Measurements from ENCODE around the gene CSRNP2. TPM values are rescaled to one million over a fixed set of nuclear protein-coding genes. Genes with fewer than 3 reads are reported as not detected.

The CSRNP2 gene
- polyA plus RNA-seq, 1 donor from 2014 or later, result 4.6 TPM

Other genes with a start within 250 kb of the CSRNP2 start
- not detected for gene TMPRSS12, start 240.7 kb downstream of the CSRNP2 start, polyA plus RNA-seq
- 1.4 TPM for gene HIGD1C, start 131.1 kb downstream of the CSRNP2 start, polyA plus RNA-seq
- gene SLC11A2, start 57.2 kb downstream of the CSRNP2 start, polyA plus RNA-seq, result 8.2 TPM
- 25.7 TPM for gene LETMD1, start 35.3 kb downstream of the CSRNP2 start, polyA plus RNA-seq
- gene TFCP2, start 89.5 kb upstream of the CSRNP2 start, polyA plus RNA-seq, result 10.3 TPM
- gene POU6F1, start 134.5 kb upstream of the CSRNP2 start, polyA plus RNA-seq, result 3.2 TPM
- gene DAZAP2, start 155.2 kb upstream of the CSRNP2 start, polyA plus RNA-seq, result 1,104 TPM
- 82.1 TPM for gene SMAGP, start 186.8 kb upstream of the CSRNP2 start, polyA plus RNA-seq
- 93.8 TPM for gene BIN2, start 240.6 kb upstream of the CSRNP2 start, polyA plus RNA-seq